ENCODE measurements around the gene BAZ2B.

DNA sequence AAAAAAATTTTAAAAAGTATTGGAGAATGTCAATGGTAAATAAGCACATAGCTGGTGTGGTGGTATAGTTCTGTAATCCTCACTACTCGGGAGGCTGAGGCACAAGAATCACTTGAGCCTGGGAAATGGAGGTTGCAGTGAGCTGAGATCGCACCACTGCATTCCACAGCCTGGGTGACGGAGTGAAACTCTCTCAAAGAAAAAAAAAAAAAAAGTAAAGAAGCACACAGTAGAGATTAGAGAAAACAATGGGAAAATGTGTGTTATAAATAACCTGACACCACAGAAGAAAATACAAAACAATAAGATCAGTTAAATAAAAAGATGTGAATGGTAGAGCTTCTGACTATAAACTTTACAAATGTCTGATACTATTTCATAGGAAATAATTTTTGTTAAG lies 166.2 kb downstream of the BAZ2B start:
- TF ChIP-seq, protein P1, sequence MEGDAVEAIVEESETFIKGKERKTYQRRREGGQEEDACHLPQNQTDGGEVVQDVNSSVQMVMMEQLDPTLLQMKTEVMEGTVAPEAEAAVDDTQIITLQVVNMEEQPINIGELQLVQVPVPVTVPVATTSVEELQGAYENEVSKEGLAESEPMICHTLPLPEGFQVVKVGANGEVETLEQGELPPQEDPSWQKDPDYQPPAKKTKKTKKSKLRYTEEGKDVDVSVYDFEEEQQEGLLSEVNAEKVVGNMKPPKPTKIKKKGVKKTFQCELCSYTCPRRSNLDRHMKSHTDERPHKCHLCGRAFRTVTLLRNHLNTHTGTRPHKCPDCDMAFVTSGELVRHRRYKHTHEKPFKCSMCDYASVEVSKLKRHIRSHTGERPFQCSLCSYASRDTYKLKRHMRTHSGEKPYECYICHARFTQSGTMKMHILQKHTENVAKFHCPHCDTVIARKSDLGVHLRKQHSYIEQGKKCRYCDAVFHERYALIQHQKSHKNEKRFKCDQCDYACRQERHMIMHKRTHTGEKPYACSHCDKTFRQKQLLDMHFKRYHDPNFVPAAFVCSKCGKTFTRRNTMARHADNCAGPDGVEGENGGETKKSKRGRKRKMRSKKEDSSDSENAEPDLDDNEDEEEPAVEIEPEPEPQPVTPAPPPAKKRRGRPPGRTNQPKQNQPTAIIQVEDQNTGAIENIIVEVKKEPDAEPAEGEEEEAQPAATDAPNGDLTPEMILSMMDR (conservative IDR thresholded peaks at IDR 0.05), result no peak
- no peak for TF ChIP-seq EZH2 (IDR thresholded peaks at IDR 0.05; ENCODE audit: low read depth)

Measured in PC-9 (cell line).